Endothelial cell of umbilical vein (primary cell): ENCODE measurements around the gene ZNF438. TPM values are rescaled to one million over a fixed set of nuclear protein-coding genes. Genes with fewer than 3 reads are reported as not detected.
A peak's percentile ranks its signal among the peaks of the same experiment; 100 is the strongest.

Experiments used
- BruUV-seq: library from RNA; stranded (reverse); fragments of 400-500 nt; replicated peaks from 2 replicates; lab custom pipeline; 2021; lab: Mats Ljungman, UMichigan
- CTCF ChIA-PET: fragments of 300-600, 350-600 bp; sonication (Branson Sonifier 250); formaldehyde crosslinking; loops from one replicate; lab custom pipeline; 2021; ENCODE audit warnings: antibody characterized with exemption, inconsistent platforms; lab: Charles Lee
- POLR2A ChIA-PET: fragments of 300-600, 350-600 bp; sonication (Branson Sonifier 250); formaldehyde crosslinking; loops from one replicate; lab custom pipeline; 2021; ENCODE audit warnings: antibody characterized with exemption, inconsistent platforms; lab: Charles Lee
- DNase-seq: peaks from one replicate; pipeline ENCODE4 v3.0.0-alpha.2; 2011; ENCODE audit warnings: low read depth, low spot score
- FAIRE-seq: peaks from 2 replicates; lab custom pipeline; 2011; peaks lifted over from hg19 to GRCh38; lab: Jason Lieb, UNC
- H2AFZ ChIP-seq: 2 replicates; pipeline ENCODE4 v1.6.0; 2012; ENCODE audit warnings: low read depth, low read length, control low read depth, inconsistent platforms
- H3K27ac ChIP-seq: 2 replicates; pipeline ENCODE4 v1.5.1; 2011; ENCODE audit warnings: low read depth, mild to moderate bottlenecking, control low read depth, low read length, moderate library complexity; ENCODE audit not compliant: insufficient read depth
- H3K27me3 ChIP-seq, 2 experiments: 2 replicates each; pipeline versions ENCODE4 v1.6.0 to v1.6.1; 2011; ENCODE audit warnings: low read length in 2 of 2, mixed read lengths in 1 of 2; ENCODE audit not compliant: control insufficient read depth in 2 of 2, insufficient read depth in 2 of 2
- H3K36me3 ChIP-seq, 2 experiments: 2 replicates in 1 of 2; 3 replicates in 1 of 2; pipeline ENCODE4 v1.5.1; 2011; ENCODE audit warnings: low read length in 2 of 2, mild to moderate bottlenecking in 1 of 2, moderate library complexity in 1 of 2; ENCODE audit not compliant: control insufficient read depth in 2 of 2, insufficient read depth in 2 of 2; ENCODE audit errors: extremely low read depth in 1 of 2
- H3K4me1 ChIP-seq: 3 replicates; pipeline ENCODE4 v1.5.1; 2011; ENCODE audit warnings: mild to moderate bottlenecking, low read length; ENCODE audit not compliant: control insufficient read depth, insufficient read depth; ENCODE audit errors: extremely low read depth
- H3K4me2 ChIP-seq: 2 replicates; pipeline ENCODE4 v1.6.1; 2011; ENCODE audit warnings: low read length, control low read depth, mixed read lengths; ENCODE audit not compliant: insufficient read depth
- H3K4me3 ChIP-seq, 3 experiments: fragments of 200-600 bp in 1 of 3; sonication (generic), shearing (Covaris generic) in 1 of 3; replicated peaks in 1 of 3; 2 replicates each; pipeline ENCODE4 v1.5.1; 2011 to 2016; ENCODE audit warnings: control low read depth in 3 of 3, low read length in 3 of 3, mild to moderate bottlenecking in 2 of 3, inconsistent platforms in 1 of 3, low read depth in 1 of 3, moderate library complexity in 1 of 3; ENCODE audit not compliant: insufficient read depth in 1 of 3
- H3K79me2 ChIP-seq: 2 replicates; pipeline ENCODE4 v1.6.0; 2012; ENCODE audit warnings: low read length, inconsistent platforms; ENCODE audit not compliant: control insufficient read depth, insufficient read depth
- H3K9ac ChIP-seq: replicated peaks from 2 replicates; pipeline ENCODE3; 2011; ENCODE audit warnings: low read length, control low read depth; ENCODE audit not compliant: insufficient read depth; ENCODE audit errors: extremely low read depth
- H3K9me1 ChIP-seq: replicated peaks from 3 replicates; pipeline ENCODE4 v1.6.0; 2011; ENCODE audit warnings: mild to moderate bottlenecking, low read length; ENCODE audit not compliant: control insufficient read depth, insufficient read depth; ENCODE audit errors: extremely low read depth
- H3K9me3 ChIP-seq: replicated peaks from 2 replicates; pipeline ENCODE4 v1.5.1; 2012; ENCODE audit warnings: low read length, inconsistent platforms; ENCODE audit not compliant: control insufficient read depth, insufficient read depth
- H4K20me1 ChIP-seq: replicated peaks from 2 replicates; pipeline ENCODE3; 2011; ENCODE audit warnings: mild to moderate bottlenecking, low read length; ENCODE audit not compliant: control insufficient read depth, insufficient read depth; ENCODE audit errors: extremely low read depth
- EZH2 ChIP-seq: IDR thresholded peaks from 2 replicates; pipeline ENCODE4 v1.6.1; 2012; ENCODE audit warnings: borderline replicate concordance, low read depth, mild to moderate bottlenecking, moderate library complexity, low read length, inconsistent platforms; ENCODE audit not compliant: severe bottlenecking
- FOS ChIP-seq: IDR thresholded peaks from 2 replicates; pipeline ENCODE4 v1.6.1; 2011; ENCODE audit warnings: mild to moderate bottlenecking, low read length, moderate library complexity, borderline replicate concordance; ENCODE audit not compliant: insufficient read depth
- GATA2 ChIP-seq: IDR thresholded peaks from 2 replicates; pipeline ENCODE4 v1.7.0; 2011; ENCODE audit warnings: low read depth, mild to moderate bottlenecking, moderate library complexity, mixed read lengths, low read length; ENCODE audit not compliant: insufficient read length, insufficient read depth
- JUN ChIP-seq: IDR thresholded peaks from 2 replicates; pipeline ENCODE4 v1.6.1; 2011; ENCODE audit warnings: borderline replicate concordance, low read depth; ENCODE audit not compliant: insufficient read length, insufficient read depth
- MYC ChIP-seq: IDR thresholded peaks from one replicate; pipeline ENCODE4 v1.6.1; 2011; ENCODE audit warnings: mild to moderate bottlenecking, low read depth, low read length
- POLR2A ChIP-seq: IDR thresholded peaks from 2 replicates; pipeline ENCODE4 v1.6.1; 2012; ENCODE audit warnings: low read depth, mild to moderate bottlenecking, control low read depth, low read length
- POLR2AphosphoS5 ChIP-seq: IDR thresholded peaks from 2 replicates; pipeline ENCODE4 v1.6.1; 2012; ENCODE audit warnings: low read depth, mild to moderate bottlenecking, control low read depth, low read length, moderate library complexity; ENCODE audit not compliant: insufficient read depth
- dilution Hi-C: fragments of 300-500 bp; cut with MboI; formaldehyde crosslinking; loops from one replicate; pipeline ENCODE4 v1.15.0; 2019; ENCODE audit warnings: low sequenced_read_pairs; ENCODE audit not compliant: extremely low pct_ligation_motif_present
- intact Hi-C: fragments of 100-400 bp; cut with micrococcal nuclease; formaldehyde crosslinking; loops from one replicate; pipeline ENCODE4 v1.10.0; 2022
- polyA plus RNA-seq, 4 experiments: library from polyadenylated mRNA; depleted of rRNA in 3 of 4; stranded (reverse) in 3 of 4; unstranded in 1 of 4; fragments of >200 nt; gene quantifications; 2 replicates each; pipeline versions ENCODE4 v1.2.1 to v1.2.3, GENCODE V29; 2011 to 2012; ENCODE audit warnings: missing spikeins in 1 of 4
- total RNA-seq: library from RNA; stranded (reverse); gene quantifications from 2 replicates; pipeline ENCODE4 v1.2.3, GENCODE V29; 2021
- TF ChIP-seq, protein P1 (sequence below): IDR thresholded peaks from 2 replicates; pipeline ENCODE4 v1.6.1; 2011; ENCODE audit not compliant: insufficient read depth, insufficient read length
- TF ChIP-seq, protein P2 (sequence below), 2 donors: IDR thresholded peaks; 1 replicate in 1 of 2; 2 replicates in 1 of 2; pipeline ENCODE4 v1.5.1; 2011; ENCODE audit warnings: low read length in 2 of 2, mild to moderate bottlenecking in 2 of 2, moderate library complexity in 2 of 2, control low read depth in 1 of 2, inconsistent platforms in 1 of 2, low read depth in 1 of 2; ENCODE audit not compliant: insufficient read depth in 1 of 2; ENCODE audit errors: extremely low read depth in 1 of 2

Gene ZNF438
- total and polyA plus RNA-seq, 2 donors (not counting 3 experiments of a cell fraction or from before 2014, with no cell fraction given), result 7.2 to 15.1 TPM

DNA sequence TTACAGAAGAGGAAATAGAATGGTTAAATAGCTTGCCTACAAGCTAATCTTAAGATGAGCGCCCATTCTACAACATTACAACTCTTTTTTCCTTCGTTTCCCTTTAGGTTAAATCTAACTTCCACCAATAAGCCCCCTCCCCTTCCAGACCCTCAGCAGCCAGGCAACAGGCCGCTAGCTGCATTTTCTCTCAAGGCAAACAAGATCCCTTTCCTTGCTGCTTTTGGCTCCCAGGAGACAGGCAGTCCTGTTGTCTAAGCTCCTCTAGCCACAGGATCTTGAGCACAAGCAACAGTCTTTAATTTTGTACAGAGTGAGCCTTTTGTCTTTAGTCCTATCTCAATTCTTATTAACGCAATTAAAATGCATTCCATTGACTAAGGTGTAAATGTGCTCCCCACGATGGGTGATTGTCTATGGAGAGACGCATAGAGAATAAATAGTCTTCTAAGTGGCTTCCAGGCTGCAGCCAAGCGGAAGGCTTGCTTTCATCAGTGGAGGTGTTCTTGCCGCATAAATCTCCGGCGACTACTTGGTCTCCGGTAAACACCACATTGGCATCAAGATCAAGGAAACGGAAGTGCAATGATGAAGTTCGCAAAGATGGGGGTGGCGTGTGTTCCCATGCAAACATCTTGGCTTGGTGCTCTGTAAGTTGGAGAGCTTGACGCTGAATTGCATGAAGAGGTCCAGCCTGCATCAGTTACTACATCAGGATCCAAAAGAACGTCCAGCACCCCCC is 220.2 kb downstream of the ZNF438 start:
- no peaks in the 10 kb centered on the region for H3K36me3 ChIP-seq
- no peak for DNase-seq
- H3K9me3 ChIP-seq, result no peaks in the 10 kb centered on the region
- H3K4me1 ChIP-seq, result peaks cover 49% of the 10 kb centered on the region
- intact Hi-C loops (loop anchor here (1.0 to 10.0 kb wide), 8 partner anchors 9 to 503 kb away; partner anchors contain the start of genes ZEB1 and ZNF438), dilution Hi-C loops (no loop called here)
- no peaks in the 10 kb centered on the region for H3K27me3 ChIP-seq
- no TSS peak for BruUV-seq
- ChIA-PET POLR2A (interaction anchor here (1.0 to 1.5 kb wide), 6 partner anchors 17 to 889 kb away, joined by 3 to 10 read pairs (median 5); partner anchors contain the start of gene ZNF438), CTCF (interaction anchor here (0.7 to 5.5 kb wide), 17 partner anchors 9 to 959 kb away, joined by 3 to 44 read pairs (median 4); partner anchors contain the start of gene ZNF438)
- H3K4me3 ChIP-seq, result no peak overlapping the region
- TF ChIP-seq POLR2A (no peak), GATA2 (no peak), EZH2 (no peak)
- H3K79me2 ChIP-seq, result no peaks in the 10 kb centered on the region
- H3K4me2 ChIP-seq, result peak overlapping the region; percentile 28
- H2AFZ ChIP-seq, result no peak overlapping the region
- peak; percentile 18 for FAIRE-seq
- H4K20me1 ChIP-seq, result no peaks in the 10 kb centered on the region
- no peaks in the 10 kb centered on the region for H3K9me1 ChIP-seq
- peak overlapping the region; percentile 96 for H3K27ac ChIP-seq
- peak overlapping the region; percentile 52 for H3K9ac ChIP-seq

DNA sequence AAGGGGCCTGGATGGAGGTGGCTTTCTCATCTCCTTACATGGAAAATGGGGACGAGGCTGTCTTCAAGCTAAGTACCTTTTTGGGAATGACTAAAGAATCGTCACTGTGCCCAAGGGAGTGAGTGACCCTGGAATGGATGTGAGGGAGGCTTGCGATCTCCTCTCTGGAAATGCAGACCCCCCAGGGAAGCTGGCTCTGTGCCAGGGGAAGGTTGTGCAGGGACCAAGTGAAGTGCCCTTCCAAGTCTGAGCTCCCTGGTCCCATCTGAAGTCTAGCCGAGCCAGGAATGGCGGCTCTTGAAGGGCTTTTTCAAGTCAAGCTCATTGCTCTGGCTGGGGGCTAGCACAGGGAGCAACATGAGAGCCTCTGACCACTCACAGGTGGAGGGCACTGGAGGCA is 221.2 kb downstream of the ZNF438 start:
- ChIA-PET CTCF (interaction anchor here (1.0 to 5.5 kb wide), 3 partner anchors 8 to 26 kb away, joined by 3 to 44 read pairs (median 3); no protein-coding TSS in a partner anchor), POLR2A (interaction anchor here (1.0 kb wide), 1 partner anchor 890 kb away, joined by 3 read pairs; no protein-coding TSS in a partner anchor)
- H3K9me3 ChIP-seq, result no peaks in the 10 kb centered on the region
- DNase-seq, result no peak
- H3K36me3 ChIP-seq, result no peaks in the 10 kb centered on the region
- no peak overlapping the region for H3K9ac ChIP-seq
- H4K20me1 ChIP-seq, result no peaks in the 10 kb centered on the region
- no peaks in the 10 kb centered on the region for H3K9me1 ChIP-seq
- FAIRE-seq, result no peak
- no peaks in the 10 kb centered on the region for H3K27me3 ChIP-seq
- no peak overlapping the region for H3K4me2 ChIP-seq
- H3K79me2 ChIP-seq, result no peaks in the 10 kb centered on the region
- H3K4me3 ChIP-seq, result no peak overlapping the region
- H3K27ac ChIP-seq, result no peak overlapping the region
- TF ChIP-seq FOS (no peak), GATA2 (no peak), POLR2A (no peak), POLR2AphosphoS5 (no peak), EZH2 (no peak), JUN (no peak), MYC (no peak)
- TF ChIP-seq, protein P1, sequence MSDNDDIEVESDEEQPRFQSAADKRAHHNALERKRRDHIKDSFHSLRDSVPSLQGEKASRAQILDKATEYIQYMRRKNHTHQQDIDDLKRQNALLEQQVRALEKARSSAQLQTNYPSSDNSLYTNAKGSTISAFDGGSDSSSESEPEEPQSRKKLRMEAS, result no peak
- TF ChIP-seq, protein P2, sequence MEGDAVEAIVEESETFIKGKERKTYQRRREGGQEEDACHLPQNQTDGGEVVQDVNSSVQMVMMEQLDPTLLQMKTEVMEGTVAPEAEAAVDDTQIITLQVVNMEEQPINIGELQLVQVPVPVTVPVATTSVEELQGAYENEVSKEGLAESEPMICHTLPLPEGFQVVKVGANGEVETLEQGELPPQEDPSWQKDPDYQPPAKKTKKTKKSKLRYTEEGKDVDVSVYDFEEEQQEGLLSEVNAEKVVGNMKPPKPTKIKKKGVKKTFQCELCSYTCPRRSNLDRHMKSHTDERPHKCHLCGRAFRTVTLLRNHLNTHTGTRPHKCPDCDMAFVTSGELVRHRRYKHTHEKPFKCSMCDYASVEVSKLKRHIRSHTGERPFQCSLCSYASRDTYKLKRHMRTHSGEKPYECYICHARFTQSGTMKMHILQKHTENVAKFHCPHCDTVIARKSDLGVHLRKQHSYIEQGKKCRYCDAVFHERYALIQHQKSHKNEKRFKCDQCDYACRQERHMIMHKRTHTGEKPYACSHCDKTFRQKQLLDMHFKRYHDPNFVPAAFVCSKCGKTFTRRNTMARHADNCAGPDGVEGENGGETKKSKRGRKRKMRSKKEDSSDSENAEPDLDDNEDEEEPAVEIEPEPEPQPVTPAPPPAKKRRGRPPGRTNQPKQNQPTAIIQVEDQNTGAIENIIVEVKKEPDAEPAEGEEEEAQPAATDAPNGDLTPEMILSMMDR (IDR thresholded peaks at IDR 0.05; ENCODE audit: extremely low read depth in 1 of 2, insufficient read depth in 1 of 2, low read depth in 1 of 2, low read length in 2 of 2), result no peak
- no TSS peak for BruUV-seq
- peaks cover 47% of the 10 kb centered on the region for H3K4me1 ChIP-seq
- intact Hi-C loops (loop anchor here (10.0 kb wide), 1 partner anchor 504 kb away; the partner anchor contains the start of gene ZEB1), dilution Hi-C loops (no loop called here)
- H2AFZ ChIP-seq, result no peak overlapping the region
